Loucy (cell line): ENCODE measurements around the gene LCE2B.
"Not testable (repeated sequence)": the region's sequence is repeated elsewhere in the genome, so short reads cannot be mapped to it uniquely, and the experiment has no call there.

Experiments used
- H2AFZ ChIP-seq: fragments of 200-600 bp; sonication (generic); 2 replicates; pipeline ENCODE4 v1.6.0; 2016; ENCODE audit warnings: antibody characterized with exemption, mild to moderate bottlenecking, low read length, moderate library complexity
- H3F3A ChIP-seq: fragments of 200-600 bp; 2 replicates; pipeline ENCODE4 v1.6.0; 2016; ENCODE audit warnings: antibody characterized with exemption, low read depth, mild to moderate bottlenecking
- H3K27me3 ChIP-seq: fragments of 200-600 bp; sonication (generic); 2 replicates; pipeline ENCODE4 v1.6.1; 2014; ENCODE audit warnings: low read length, mild to moderate bottlenecking; ENCODE audit not compliant: insufficient read depth, poor library complexity, severe bottlenecking
- H3K36me3 ChIP-seq: fragments of 200-600 bp; sonication (generic); 2 replicates; pipeline ENCODE4 v1.6.1; 2016; ENCODE audit warnings: low read length; ENCODE audit not compliant: insufficient read depth
- H3K4me1 ChIP-seq: fragments of 200-600 bp; sonication (generic); 2 replicates; pipeline ENCODE4 v1.5.1; 2014; ENCODE audit warnings: low read length, mild to moderate bottlenecking; ENCODE audit not compliant: insufficient read depth, poor library complexity, severe bottlenecking
- H3K4me2 ChIP-seq: fragments of 200-600 bp; sonication (generic); 2 replicates; pipeline ENCODE4 v1.6.0; 2014; ENCODE audit warnings: antibody characterized with exemption, low read length, low read depth, mild to moderate bottlenecking; ENCODE audit not compliant: poor library complexity, severe bottlenecking
- H3K4me3 ChIP-seq: fragments of 200-600 bp; sonication (generic); 2 replicates; pipeline ENCODE4 v1.5.1; 2014; ENCODE audit warnings: low read length, mild to moderate bottlenecking, mixed read lengths; ENCODE audit not compliant: poor library complexity, severe bottlenecking
- H3K79me2 ChIP-seq: fragments of 200-600 bp; sonication (generic); 2 replicates; pipeline ENCODE4 v1.6.1; 2014; ENCODE audit warnings: low read length; ENCODE audit not compliant: insufficient read depth
- H3K9ac ChIP-seq: fragments of 200-600 bp; sonication (generic); 2 replicates; pipeline ENCODE4 v1.6.0; 2014; ENCODE audit warnings: mild to moderate bottlenecking, low read depth, low read length, moderate library complexity; ENCODE audit not compliant: poor library complexity, severe bottlenecking
- H3K9me2 ChIP-seq: fragments of 200-600 bp; sonication (generic); replicated peaks from 2 replicates; pipeline ENCODE4 v1.6.1; 2016; ENCODE audit warnings: low read depth, low read length, mixed read lengths
- H3K9me3 ChIP-seq: fragments of 200-600 bp; sonication (generic); 2 replicates; pipeline ENCODE4 v1.6.1; 2014; ENCODE audit warnings: mild to moderate bottlenecking, antibody characterized with exemption, low read length, low read depth; ENCODE audit not compliant: insufficient read depth
- H4K20me1 ChIP-seq: fragments of 200-600 bp; sonication (generic); 2 replicates; pipeline ENCODE4 v1.6.0; 2014; ENCODE audit warnings: antibody characterized with exemption, low read length, mild to moderate bottlenecking; ENCODE audit not compliant: insufficient read depth, poor library complexity, severe bottlenecking
- CTCF ChIP-seq: fragments of 200-600 bp; sonication (generic); conservative IDR thresholded peaks from 2 replicates; pipeline ENCODE4 v1.5.1; 2014; ENCODE audit warnings: mild to moderate bottlenecking, antibody characterized with exemption, low read length
- EZH2phosphoT487 ChIP-seq: fragments of 200-600 bp; IDR thresholded peaks from 2 replicates; pipeline ENCODE4 v1.6.1; 2018; ENCODE audit warnings: antibody characterized with exemption, mild to moderate bottlenecking, moderate library complexity, borderline replicate concordance

Gene LCE2B

GRCh38 chr1:152685823-152686222 is at the start of gene LCE2B:
Gene LCE2B, plus strand, starts transcription at chr1:152686123. Its CDS starts 721 bp downstream, at chr1:152686844.
- H3K27me3 ChIP-seq, H4K20me1 ChIP-seq, H3K4me1 ChIP-seq, H3K9me3 ChIP-seq, H2AFZ ChIP-seq, H3K9me2 ChIP-seq, H3K36me3 ChIP-seq, H3K4me2 ChIP-seq, H3F3A ChIP-seq, H3K4me3 ChIP-seq, H3K79me2 ChIP-seq, H3K9ac ChIP-seq: not testable (repeated sequence)

- Histone ChIP-seq H3K9ac (no peak overlapping the region), H3K36me3 (no peaks in the 10 kb centered on the region), H3K4me3 (no peak overlapping the region), H3F3A (no peaks in the 10 kb centered on the region), H3K9me3 (no peaks in the 10 kb centered on the region), H3K79me2 (no peaks in the 10 kb centered on the region), H3K4me2 (no peak overlapping the region), H3K9me2 (no peaks in the 10 kb centered on the region), H4K20me1 (no peaks in the 10 kb centered on the region), H3K27me3 (no peaks in the 10 kb centered on the region), H2AFZ (no peak overlapping the region), H3K4me1 (no peaks in the 10 kb centered on the region)
- TF ChIP-seq CTCF (no peak), EZH2phosphoT487 (no peak)
Observed at GRCh38 chr1:152640351-152640750, 45.6 kb upstream of the LCE2B start.

- no peak for TF ChIP-seq CTCF
- no peak for TF ChIP-seq EZH2phosphoT487
- Histone ChIP-seq H4K20me1 (no peaks in the 10 kb centered on the region), H3K36me3 (no peaks in the 10 kb centered on the region), H3K4me1 (no peaks in the 10 kb centered on the region), H3K4me3 (no peak overlapping the region), H3K9ac (no peak overlapping the region), H3K4me2 (no peak overlapping the region), H3F3A (no peaks in the 10 kb centered on the region), H3K79me2 (no peaks in the 10 kb centered on the region), H3K27me3 (no peaks in the 10 kb centered on the region), H3K9me2 (no peaks in the 10 kb centered on the region), H2AFZ (no peak overlapping the region), H3K9me3 (no peaks in the 10 kb centered on the region)
Observed at GRCh38 chr1:152643945-152644344, 42.0 kb upstream of the LCE2B start.

- Histone ChIP-seq H3F3A (no peaks in the 10 kb centered on the region), H3K4me3 (no peak overlapping the region), H3K9me2 (no peaks in the 10 kb centered on the region), H3K27me3 (no peaks in the 10 kb centered on the region), H3K4me1 (no peaks in the 10 kb centered on the region), H3K9me3 (no peaks in the 10 kb centered on the region), H3K79me2 (no peaks in the 10 kb centered on the region), H2AFZ (no peak overlapping the region), H4K20me1 (no peaks in the 10 kb centered on the region), H3K4me2 (no peak overlapping the region), H3K9ac (no peak overlapping the region), H3K36me3 (no peaks in the 10 kb centered on the region)
- TF ChIP-seq EZH2phosphoT487 = no peak
- no peak for TF ChIP-seq CTCF
Observed at GRCh38 chr1:152645146-152645545, 40.8 kb upstream of the LCE2B start.
